Fibroblast of peridontal ligament (primary cell): ENCODE results near the gene KDM8.
A peak's percentile ranks its signal among the peaks of the same experiment; 100 is the strongest.
"Not testable (repeated sequence)": the region's sequence is repeated elsewhere in the genome, so short reads cannot be mapped to it uniquely, and the experiment has no call there.

Experiments used
- DNase-seq: peaks from one replicate; pipeline ENCODE4 v3.0.0-alpha.2; 2010; ENCODE audit errors: extremely low read depth

KDM8 gene

GRCh38 chr16:27191352-27191924, 11.9 kb upstream of the KDM8 start:
- DNase-seq, result no peak

- no peak for DNase-seq
These were observed 9.9 kb upstream of the KDM8 start for GRCh38 chr16:27193300-27193990.

- no peak for DNase-seq
These were observed 8.1 kb upstream of the KDM8 start for GRCh38 chr16:27195076-27195741.

GRCh38 chr16:27195941-27196595, 7.3 kb upstream of the KDM8 start:
- no peak for DNase-seq

GRCh38 chr16:27197004-27197403, 6.3 kb upstream of the KDM8 start:
- no peak for DNase-seq

- no peak for DNase-seq
These were observed 4.7 kb upstream of the KDM8 start for GRCh38 chr16:27198451-27199234.

- DNase-seq, result no peak
These were observed 4.1 kb upstream of the KDM8 start for GRCh38 chr16:27199235-27199586.

GRCh38 chr16:27199736-27200135, 3.6 kb upstream of the KDM8 start:
- DNase-seq, result peak; percentile 5

- DNase-seq, result not testable (repeated sequence)
These were observed 2.4 kb upstream of the KDM8 start for GRCh38 chr16:27200914-27201313.

GRCh38 chr16:27202923-27203506, 311 bp upstream of the KDM8 start:
- DNase-seq, result no peak

- DNase-seq, result no peak
These were observed 1.1 kb downstream of the KDM8 start for GRCh38 chr16:27204312-27204915.

GRCh38 chr16:27205423-27206065, 2.2 kb downstream of the KDM8 start:
- no peak for DNase-seq

- DNase-seq, result not testable (repeated sequence)
These were observed 3.8 kb downstream of the KDM8 start for GRCh38 chr16:27207121-27207520.

- no peak for DNase-seq
These were observed 4.9 kb downstream of the KDM8 start for GRCh38 chr16:27208081-27208680.

- DNase-seq, result no peak
These were observed 5.5 kb downstream of the KDM8 start for GRCh38 chr16:27208796-27209195.

GRCh38 chr16:27209591-27209990, 6.3 kb downstream of the KDM8 start:
- no peak for DNase-seq

- no peak for DNase-seq
These were observed 6.8 kb downstream of the KDM8 start for GRCh38 chr16:27210174-27210573.

GRCh38 chr16:27211026-27211425, 7.7 kb downstream of the KDM8 start:
- DNase-seq, result no peak

- DNase-seq, result no peak
These were observed 11.0 kb downstream of the KDM8 start for GRCh38 chr16:27214084-27214961.
